Kasumi-1 (cell line): Measurements from ENCODE around the gene WNT7A.
"Not testable (repeated sequence)": the region's sequence is repeated elsewhere in the genome, so short reads cannot be mapped to it uniquely, and the experiment has no call there.

Source experiments
- DNase-seq, 2 experiments: peaks; one replicate each; lab custom pipeline; 2025; lab: John Stamatoyannopoulos, UW

WNT7A gene

DNA sequence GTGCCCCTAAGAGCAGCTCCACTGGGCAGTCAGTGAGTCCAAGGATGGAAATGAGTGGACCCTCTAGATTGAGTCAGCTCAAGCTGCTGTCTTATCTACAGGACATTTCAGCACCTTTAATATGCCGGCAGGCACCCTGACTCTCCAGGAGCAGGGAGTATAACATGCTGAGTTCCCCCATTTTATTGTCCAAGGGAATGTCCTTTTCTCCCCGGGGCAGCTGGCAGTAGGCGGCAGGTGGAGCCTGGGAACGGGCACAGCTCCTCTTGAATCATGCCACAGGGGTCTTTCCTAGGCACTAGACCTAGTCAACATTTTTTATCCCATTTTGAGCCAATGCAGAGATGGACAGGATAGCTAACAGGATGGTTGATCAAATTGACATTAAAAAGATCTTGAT is 14.8 kb downstream of the WNT7A start:
- no peak for DNase-seq

GRCh38 chr3:13863965-13864595 is 15.8 kb downstream of the WNT7A start:
- DNase-seq = no peak

- no peak for DNase-seq
Observed at GRCh38 chr3:13863382-13863952, 16.4 kb downstream of the WNT7A start.

GRCh38 chr3:13861461-13861860 is 18.4 kb downstream of the WNT7A start:
- DNase-seq = no peak

DNA sequence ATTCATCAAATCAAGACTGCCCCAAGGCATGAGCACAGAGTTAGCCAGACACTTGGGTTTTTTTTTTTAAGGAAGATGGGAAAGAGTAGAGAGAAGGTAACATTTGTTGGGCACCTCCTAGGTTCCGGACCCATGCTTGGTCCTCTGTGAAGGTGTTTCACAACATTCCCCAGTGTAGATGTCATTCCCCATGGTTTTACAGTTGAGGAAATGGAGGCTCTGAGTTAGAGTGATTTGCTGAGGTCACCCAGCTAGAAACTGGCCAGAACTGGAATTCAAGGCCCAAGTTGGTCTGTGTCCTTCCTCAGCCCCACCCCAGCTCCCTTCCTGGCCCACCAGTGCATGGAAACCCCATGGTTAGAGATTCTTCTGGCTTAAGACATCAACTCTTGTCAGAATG is 19.9 kb downstream of the WNT7A start:
- DNase-seq = no peak

DNA sequence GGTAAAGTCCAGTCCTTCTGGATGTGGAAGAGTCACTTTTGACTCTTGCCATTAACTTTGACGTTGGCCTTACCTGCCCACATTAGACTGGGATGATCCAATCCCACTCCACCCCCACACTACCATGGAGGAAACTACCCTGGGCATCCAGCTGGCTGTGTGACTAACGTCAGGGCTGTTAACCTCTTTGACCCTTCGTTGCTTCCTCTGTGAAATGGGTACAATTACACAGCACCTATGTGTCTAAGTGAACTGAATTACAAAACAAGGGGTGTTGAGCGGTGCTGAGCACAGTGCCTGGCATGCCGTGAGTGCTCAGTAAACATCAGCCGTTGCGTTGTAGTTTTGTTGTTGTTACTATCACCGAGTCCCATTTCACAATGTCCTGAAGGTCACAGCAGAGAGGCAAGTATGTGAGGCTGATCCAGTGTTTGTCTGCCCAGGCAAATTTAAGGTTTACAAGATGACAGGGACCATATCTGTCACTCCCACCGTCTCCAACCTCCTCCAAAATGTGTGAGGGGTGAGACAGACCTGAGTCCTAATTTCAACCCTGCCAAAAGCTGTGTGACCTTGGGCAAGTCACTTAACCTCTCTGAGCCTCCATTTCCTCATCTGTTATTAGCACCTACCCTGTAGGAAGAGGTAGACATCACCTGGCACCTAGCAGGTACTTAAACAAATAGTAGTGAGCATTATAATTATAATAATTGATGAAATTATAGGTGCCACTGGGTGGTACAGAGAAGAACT is 20.9 kb downstream of the WNT7A start:
- no peak for DNase-seq

DNA sequence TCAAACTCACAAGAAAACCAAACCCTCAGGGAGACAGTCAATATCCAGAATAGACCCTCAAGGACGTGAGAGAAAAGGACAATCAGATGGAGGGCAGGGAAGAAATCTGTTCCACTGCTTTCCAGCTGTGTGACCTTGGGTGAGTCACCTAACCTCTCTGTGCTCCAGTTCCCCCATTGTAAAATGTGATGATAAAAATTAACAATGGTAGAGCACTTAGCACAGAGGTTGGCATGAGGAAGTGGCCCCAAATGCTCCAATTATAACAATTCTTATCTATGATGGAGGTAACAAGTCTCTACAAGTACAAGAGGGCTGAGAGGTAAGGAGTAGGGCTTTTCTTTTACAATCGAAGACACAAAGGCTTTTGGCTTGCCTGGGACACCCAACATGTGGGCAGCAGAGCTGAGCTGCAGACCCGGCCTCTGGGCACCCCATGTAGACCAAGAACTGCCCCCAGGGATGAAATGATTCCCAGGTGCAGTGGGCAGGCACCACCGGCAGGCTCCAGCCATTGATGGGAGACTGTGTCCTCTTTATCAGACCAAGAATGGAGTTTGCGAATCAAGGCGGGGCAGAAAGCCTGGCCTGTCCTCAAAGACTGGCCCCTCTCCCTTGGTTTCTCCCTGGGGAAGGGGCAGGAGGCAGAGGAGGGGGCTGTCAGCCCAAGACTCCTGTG is 22.0 kb downstream of the WNT7A start:
- DNase-seq = no peak

DNA sequence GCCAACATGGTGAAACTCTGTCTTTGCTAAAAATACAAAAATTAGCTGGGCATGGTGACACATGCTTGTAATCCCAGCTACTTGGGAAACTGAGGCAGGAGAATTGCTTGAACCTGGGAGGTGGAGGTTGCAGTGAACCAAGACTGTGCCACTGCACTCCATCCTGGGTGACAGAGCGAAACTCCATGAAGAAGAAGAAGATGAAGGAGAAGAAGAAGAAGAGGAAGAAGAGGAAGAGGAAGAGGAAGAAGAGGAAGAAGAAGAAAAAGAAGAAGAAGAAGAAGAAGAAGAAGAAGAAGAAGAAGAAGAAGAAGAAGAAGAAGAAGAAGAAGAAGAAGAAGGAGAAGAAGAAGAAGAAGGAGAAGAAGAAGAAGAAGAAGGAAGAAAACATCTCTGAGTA is 23.2 kb downstream of the WNT7A start:
- DNase-seq = not testable (repeated sequence)

DNA sequence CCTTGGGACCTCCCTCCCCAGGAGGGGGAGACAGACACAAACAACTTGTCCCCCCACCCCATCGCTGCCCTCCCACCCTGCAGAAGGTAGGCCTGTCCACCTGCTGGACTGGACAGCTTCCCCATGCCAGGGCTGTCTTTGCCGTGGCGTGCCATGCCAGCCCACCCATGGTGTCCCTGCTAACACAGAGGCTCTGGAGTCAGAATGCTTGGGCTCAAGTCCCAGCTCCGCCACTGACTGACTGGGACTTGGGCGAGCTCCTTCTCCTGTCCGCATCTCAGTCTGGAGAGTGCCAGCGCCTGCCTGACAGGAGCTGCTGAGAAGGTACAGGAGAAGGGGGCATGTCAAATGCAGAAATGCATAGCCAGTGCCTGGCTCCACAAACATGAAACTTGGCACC is 23.9 kb downstream of the WNT7A start:
- DNase-seq = no peak

GRCh38 chr3:13854492-13854891 is 25.4 kb downstream of the WNT7A start:
- no peak for DNase-seq

GRCh38 chr3:13853978-13854296 is 25.9 kb downstream of the WNT7A start:
- no peak for DNase-seq

DNA sequence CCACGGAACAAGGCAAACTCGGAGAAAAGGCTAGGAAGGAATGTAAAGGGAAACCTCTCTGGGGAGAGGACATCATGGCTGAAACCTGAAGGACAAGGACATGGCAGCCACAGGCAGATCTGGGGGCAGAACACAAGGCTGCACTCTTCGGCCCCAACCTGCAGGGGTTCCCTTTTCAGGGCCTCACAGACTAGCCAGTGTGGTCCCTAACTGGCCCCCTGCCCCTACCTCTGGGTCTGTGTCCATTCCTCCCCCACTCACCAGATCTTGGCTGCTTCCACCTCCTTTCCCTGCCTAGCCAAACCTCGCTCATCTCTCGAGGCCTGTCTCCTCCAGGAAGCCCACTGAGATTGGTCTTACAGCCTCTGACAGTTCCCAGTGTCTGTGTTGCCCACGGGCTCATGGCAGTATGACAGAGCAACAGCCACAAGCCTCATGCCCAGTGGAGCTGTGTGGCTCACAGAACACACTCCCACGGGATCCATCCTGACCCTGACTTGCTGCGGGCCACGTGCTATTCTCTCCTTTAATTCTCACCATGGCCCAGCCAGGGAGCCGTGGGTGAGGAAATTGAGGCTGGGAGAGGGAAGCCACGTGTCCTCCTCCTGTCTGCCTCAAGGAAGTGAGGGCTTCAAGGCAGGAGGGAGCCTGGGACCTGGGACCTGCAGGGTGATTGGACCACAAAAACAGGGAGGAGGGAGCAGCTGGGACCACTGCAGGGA is 26.5 kb downstream of the WNT7A start:
- DNase-seq = no peak

DNA sequence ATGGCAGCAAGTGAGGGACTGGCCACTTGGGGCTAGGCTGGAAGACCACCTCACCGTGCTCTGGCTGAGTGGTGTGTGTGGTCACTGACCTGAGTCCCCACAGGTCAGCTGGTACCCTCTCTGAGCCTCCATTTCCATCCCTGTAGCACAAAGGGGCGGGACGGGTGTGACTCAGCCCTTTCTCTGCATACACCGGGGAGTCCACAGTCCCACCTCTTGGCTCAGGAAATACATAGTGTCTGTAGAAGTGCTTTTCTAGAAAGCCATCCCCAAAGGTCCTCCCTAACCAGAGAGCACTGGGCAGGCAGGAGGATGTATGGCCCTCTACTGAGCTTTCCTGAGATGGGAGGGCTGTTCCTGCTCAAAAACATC is 27.2 kb downstream of the WNT7A start:
- DNase-seq = no peak

DNA sequence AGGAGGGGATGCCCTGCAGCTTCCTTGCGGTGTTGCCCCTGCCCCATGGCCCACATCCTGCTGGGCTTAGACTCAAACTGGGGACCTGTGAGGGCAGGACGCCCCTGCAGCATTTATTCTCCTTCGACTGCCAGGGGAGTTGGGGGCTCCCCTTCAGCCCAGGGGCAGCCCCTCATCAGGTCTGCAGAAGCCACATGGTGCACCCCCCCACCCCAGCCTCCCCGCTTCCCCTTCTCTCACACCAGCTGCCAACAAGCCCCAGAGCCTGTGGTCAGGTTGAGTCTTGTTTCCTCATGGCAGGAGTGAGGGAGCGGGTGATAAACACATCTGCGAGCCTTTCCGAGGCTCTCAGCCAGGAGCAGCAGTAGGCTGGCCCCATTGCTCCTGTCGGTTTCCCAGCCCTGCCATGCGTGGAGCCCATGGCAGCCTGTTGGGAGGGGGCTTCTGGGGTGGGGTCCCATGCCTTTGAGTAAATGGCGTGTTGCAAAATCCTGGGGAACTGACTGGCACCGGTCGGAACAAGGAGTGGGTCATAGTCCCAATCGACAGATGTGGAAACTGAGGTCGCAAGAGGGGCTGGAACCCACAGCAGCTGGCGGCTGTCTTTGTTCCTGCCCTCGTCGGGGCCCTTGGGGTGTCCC is 27.8 kb downstream of the WNT7A start:
- peak; percentile 2 to 6 for DNase-seq

DNA sequence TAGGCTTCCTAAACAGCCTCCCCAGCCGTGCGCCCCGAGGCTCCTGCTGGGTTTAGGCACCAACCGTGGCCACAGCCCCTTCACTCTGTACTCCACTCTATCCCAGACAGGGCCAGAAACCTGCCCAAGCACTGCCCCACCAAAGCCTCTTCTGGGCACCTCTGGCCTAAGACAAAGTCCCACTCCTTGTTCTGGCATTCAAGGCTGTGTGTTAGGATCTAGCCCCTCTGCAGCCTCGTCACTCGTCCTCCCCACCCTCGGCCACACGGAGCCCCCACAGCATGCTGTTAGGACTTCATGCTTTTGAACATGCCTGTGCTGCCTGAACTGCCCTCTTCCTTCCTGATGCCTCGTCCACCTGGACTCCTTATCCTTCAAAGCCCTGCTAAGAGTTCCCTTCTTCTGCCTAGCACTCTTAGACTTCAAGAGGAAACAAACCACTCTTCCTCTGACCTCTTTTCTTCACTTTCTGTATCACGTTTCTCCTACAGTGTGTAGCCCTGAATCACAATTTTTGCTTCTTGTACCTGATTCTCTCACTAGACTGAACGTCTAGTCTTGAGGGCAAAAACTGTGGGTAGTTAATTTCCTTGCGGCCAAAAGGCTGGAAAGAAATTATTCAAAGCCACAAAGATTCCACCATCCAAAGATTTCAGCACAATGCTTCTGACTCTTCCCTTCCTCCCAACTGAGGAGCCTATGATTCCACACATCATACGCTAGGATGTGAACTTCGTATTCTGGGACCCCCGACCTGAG is 28.6 kb downstream of the WNT7A start:
- DNase-seq = no peak

DNA sequence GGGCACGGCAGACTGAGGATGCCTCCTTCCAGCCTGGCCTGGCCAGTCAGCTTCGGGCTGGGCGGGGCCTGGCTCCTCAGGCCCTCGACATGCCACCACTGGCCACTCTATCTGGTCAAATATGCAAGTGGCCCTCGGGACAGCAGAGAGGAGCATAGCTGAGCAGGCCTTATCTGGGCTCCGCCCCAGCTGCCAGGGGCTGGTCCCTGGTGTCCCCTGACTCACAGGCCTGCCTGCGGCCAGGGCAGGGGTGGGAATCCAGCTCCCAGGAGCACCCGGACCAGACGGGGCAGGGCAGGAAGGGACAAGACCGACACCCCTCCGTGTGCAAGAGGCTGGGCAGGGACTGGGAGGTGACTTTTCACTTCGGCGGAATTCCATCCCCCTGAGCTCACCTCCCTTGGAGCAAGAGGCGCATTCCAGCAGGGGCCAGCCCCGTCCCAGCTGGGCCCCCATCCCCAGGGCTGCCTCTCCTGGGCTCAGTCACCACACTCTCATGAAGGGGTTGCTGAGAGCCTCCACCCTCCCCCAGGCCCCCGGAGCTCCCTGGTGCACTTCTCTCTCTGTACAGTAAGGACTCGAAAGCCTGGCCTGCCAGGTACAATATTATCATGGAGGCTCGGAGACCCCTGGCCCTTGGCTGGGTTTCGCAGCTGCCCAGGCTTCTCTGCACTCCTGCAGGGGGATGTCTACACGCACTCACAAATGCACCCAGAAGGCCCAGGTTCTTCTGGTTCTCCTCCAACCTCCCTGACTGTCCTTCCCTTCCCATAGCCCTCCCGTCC is 29.5 kb downstream of the WNT7A start:
- no peak for DNase-seq

DNA sequence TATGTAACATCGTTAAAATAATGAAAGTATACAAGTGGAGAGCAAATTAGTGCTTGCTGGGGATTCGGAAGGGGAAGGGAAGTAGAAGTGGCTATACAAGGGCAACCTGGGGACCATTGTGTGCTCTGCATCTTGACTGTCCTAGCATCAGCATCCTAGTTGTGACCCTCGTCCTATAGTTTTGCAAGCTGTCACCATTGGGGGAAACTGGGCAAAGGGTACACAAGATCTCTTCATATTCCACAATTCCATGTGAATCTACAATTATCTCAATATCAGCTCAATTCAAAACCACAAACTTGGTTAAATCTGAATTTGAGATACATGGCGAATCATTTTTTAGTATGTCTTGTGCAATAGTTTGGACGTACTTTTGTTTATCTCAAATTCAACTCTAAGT is 30.9 kb downstream of the WNT7A start:
- no peak for DNase-seq

- no peak for DNase-seq
Observed at GRCh38 chr3:13846716-13847570, 32.9 kb downstream of the WNT7A start.

- DNase-seq = no peak
Observed at GRCh38 chr3:13846238-13846637, 33.6 kb downstream of the WNT7A start.

DNA sequence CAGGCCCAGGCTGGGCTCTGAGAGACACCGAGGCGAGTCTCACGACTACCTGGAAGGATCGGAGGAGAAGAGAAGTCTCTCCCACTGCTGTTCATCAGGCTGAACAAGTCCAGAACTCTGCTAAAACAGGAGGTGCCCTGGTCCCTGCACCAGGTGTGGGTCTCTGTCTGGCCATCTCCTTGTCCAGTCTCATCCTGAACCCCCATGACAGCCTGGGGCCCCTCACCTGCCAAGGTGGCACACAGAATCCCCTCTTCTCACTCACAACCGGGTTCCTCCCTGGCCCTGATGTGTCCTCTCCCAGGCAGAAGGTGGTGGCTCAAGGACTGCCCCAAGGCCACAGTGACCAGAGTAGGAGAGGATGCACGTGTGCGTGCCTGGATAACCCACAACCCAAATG is 34.1 kb downstream of the WNT7A start:
- no peak for DNase-seq
